Brain microvascular endothelial cell (primary cell): ENCODE measurements around the gene NME9.

ENCODE experiments used
- DNase-seq: peaks from one replicate; pipeline ENCODE4 v3.0.0-alpha.2; 2020
- H3K27ac ChIP-seq: fragments of 250-450 bp; sonication (Bioruptor Pico); 2 replicates; pipeline ENCODE4 v1.5.1; 2020; ENCODE audit warnings: mild to moderate bottlenecking, moderate library complexity
- H3K27me3 ChIP-seq: fragments of 250-450 bp; sonication (Bioruptor Pico); replicated peaks from 2 replicates; pipeline ENCODE4 v1.5.1; 2020; ENCODE audit warnings: mild to moderate bottlenecking
- H3K36me3 ChIP-seq: fragments of 250-450 bp; sonication (Bioruptor Pico); replicated peaks from 2 replicates; pipeline ENCODE4 v1.5.1; 2020; ENCODE audit warnings: mild to moderate bottlenecking
- H3K4me3 ChIP-seq: 2 replicates; pipeline ENCODE4 v1.5.1; 2011; ENCODE audit warnings: low read depth, mild to moderate bottlenecking, control low read depth, low read length, moderate library complexity
- in situ Hi-C: cut with HindIII; loops from 2 replicates; pipeline ENCODE4 v1.10.0; 2017; ENCODE audit warnings: low sequenced_read_pairs, low pct_ligation_motif_present
- TF ChIP-seq, protein P1 (sequence below): IDR thresholded peaks from 2 replicates; pipeline ENCODE4 v1.5.1; 2011; ENCODE audit warnings: low read depth, mild to moderate bottlenecking, moderate library complexity, low read length, control low read depth, inconsistent platforms; ENCODE audit errors: missing control alignments

NME9 gene

DNA sequence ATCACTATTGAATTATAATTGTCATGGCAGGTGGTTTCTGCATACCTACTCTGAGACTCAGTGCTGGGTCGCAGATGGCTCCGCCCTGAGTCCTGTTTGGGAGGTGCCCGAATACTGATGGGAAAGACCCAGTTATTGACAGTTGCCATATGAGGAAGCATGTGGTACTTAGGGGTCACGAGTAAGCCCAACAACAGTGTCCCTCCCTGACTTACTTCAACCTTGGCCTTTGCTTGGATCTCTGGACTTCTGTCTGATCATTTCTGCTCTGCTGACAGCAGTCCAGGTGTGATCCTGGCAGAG lies 35.6 kb upstream of the NME9 start:
- in situ Hi-C loops: no loop called here
- H3K27me3 ChIP-seq: no peaks in the 10 kb centered on the region

DNA sequence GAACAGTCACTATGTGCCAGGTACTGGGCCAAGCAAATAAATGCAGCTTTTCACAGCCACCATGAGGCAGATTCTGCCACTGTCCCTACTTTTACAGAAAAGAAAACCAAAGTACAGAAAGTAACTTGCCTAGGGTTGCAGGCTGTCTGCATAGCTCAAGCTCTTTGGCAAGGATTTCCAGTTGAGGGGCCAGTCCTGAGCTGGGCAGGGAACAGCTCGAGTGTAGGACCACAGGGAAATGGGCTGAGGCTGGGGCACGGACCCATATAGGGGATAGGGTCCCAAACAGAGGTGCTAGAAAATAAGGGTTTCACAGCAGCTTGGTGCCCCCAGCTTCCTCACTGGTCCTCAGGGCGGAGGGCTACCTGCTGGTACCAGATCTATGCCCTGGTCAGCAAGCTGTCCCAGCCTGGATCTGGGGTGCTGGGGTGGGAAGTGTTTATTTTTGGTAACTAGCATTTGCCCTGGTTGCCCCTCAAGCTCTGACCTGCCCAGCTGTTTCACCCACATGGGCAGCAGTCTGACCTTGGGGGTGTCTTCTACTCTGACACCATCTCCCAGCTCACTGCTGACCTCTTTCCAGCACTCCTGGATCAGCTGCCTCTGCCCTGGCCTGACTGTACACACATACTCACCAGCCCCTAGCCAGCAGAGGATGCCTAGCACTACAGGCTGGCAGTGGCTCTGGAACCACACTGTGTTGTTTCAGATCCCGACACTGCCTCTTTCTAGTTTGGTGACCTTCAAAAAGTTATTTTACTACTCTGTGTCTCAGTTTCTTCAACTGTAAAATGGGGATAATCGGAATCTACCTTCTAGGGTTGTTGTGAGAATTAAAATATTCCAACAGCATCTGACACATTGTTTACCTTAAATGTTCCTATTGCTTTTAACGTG lies 35.0 kb upstream of the NME9 start:
- TF ChIP-seq, protein P1, sequence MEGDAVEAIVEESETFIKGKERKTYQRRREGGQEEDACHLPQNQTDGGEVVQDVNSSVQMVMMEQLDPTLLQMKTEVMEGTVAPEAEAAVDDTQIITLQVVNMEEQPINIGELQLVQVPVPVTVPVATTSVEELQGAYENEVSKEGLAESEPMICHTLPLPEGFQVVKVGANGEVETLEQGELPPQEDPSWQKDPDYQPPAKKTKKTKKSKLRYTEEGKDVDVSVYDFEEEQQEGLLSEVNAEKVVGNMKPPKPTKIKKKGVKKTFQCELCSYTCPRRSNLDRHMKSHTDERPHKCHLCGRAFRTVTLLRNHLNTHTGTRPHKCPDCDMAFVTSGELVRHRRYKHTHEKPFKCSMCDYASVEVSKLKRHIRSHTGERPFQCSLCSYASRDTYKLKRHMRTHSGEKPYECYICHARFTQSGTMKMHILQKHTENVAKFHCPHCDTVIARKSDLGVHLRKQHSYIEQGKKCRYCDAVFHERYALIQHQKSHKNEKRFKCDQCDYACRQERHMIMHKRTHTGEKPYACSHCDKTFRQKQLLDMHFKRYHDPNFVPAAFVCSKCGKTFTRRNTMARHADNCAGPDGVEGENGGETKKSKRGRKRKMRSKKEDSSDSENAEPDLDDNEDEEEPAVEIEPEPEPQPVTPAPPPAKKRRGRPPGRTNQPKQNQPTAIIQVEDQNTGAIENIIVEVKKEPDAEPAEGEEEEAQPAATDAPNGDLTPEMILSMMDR: no peak
- Histone ChIP-seq H3K4me3 (no peak overlapping the region), H3K27ac (no peak overlapping the region), H3K27me3 (no peaks in the 10 kb centered on the region), H3K36me3 (no peaks in the 10 kb centered on the region)
- DNase-seq: no peak
- in situ Hi-C loops: no loop called here

More for the DNA sequence above, 35.6 kb upstream of the NME9 start:
- H3K36me3 ChIP-seq: no peaks in the 10 kb centered on the region
- H3K27ac ChIP-seq: no peak overlapping the region
- no peak overlapping the region for H3K4me3 ChIP-seq
- no peak for DNase-seq
- TF ChIP-seq, protein P1: no peak

DNA sequence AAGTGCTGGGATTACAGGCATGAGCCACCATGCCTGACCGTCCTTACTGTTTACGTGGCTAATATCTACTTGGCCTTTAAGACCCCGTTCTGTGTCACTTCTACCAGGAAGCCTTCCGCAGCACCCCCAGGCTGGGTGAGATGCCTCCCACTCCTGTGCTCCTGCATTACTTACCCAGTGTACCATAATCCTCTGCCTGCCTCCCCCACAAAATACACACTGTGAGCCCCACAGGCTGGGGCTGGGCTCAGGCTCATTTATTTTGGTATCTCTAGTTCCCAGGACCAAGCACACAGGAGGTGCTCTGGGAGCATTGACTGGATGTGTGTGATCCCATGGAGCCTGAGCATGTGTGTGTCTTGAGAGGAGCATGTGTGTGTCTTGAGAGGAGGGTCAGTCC lies 33.7 kb upstream of the NME9 start:
- Histone ChIP-seq H3K27me3 (no peaks in the 10 kb centered on the region), H3K36me3 (no peaks in the 10 kb centered on the region), H3K4me3 (no peak overlapping the region), H3K27ac (no peak overlapping the region)
- no peak for DNase-seq
- TF ChIP-seq, protein P1: no peak
- in situ Hi-C loops: no loop called here

DNA sequence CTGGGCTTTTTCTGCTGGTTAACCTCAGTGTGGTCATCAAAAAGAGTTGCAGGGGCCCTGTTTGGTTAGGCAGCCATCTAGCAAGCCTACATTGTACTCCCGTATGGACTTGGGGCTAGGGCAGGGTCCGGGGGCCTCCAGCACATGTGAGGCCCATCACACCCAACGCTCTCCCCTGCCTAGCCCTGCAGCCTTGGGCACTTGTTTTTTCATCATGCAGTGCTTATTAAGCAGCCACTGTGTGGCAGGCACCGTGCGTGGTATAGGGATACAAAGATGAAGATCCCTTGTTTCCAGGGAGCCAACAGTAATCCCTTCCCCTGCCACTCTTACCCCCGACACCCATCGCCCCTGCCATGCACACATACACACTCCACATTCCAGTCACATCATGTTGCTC lies 32.9 kb upstream of the NME9 start:
- no peak for DNase-seq
- Histone ChIP-seq H3K4me3 (no peak overlapping the region), H3K36me3 (no peaks in the 10 kb centered on the region), H3K27ac (no peak overlapping the region), H3K27me3 (no peaks in the 10 kb centered on the region)
- TF ChIP-seq, protein P1: no peak
- in situ Hi-C loops: no loop called here

DNA sequence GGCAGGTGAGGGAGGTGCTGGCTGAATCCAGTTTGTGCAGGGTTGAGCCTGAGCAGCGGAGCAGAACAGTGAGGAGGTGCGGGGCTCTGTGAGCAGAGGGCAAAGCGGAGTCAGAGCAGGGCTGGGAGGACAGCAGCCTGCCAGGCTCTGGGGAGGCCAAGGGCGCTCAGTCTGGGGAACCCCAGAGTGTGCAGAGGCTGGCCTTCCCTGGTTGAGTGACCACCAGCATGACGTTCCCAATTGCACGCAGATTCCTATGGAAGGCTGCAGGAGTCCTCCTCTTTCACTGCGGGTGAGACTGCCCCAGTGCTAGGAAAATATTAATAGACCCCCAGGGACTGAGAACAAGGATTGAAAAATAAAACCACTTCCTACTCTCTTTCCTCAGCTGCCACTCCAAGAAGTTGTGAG lies 31.9 kb upstream of the NME9 start:
- DNase-seq: no peak
- in situ Hi-C loops: no loop called here
- H3K36me3 ChIP-seq: no peaks in the 10 kb centered on the region
- H3K27ac ChIP-seq: no peak overlapping the region
- TF ChIP-seq, protein P1: no peak
- no peaks in the 10 kb centered on the region for H3K27me3 ChIP-seq
- no peak overlapping the region for H3K4me3 ChIP-seq
